ENCODE measurements around the gene OR2M3.

GRCh38 chr1:248165186-248165585, 31.9 kb upstream of the OR2M3 start:
- TF ChIP-seq POLR2A (IDR thresholded peaks at IDR 0.05) (no peak), CTCF (IDR thresholded peaks at IDR 0.05) (no peak)
